Cerebellar cortex (tissue), 1 donor: ENCODE data around the gene ADORA2A.

Experiments
- DNase-seq: peaks from one replicate; pipeline ENCODE4 v3.0.0-alpha.2; 2015; ENCODE audit warnings: low spot score

ADORA2A gene

GRCh38 chr22:24433001-24433827 is 5.8 kb downstream of the ADORA2A start:
- DNase-seq: no peak

- DNase-seq: no peak
Observed at GRCh38 chr22:24433828-24434470, 6.5 kb downstream of the ADORA2A start.

GRCh38 chr22:24434471-24435322 is 7.3 kb downstream of the ADORA2A start:
- no peak for DNase-seq

GRCh38 chr22:24435323-24435645 is 7.9 kb downstream of the ADORA2A start:
- no peak for DNase-seq

GRCh38 chr22:24435861-24436371 is 8.5 kb downstream of the ADORA2A start:
- no peak for DNase-seq

GRCh38 chr22:24436553-24436952 is 9.2 kb downstream of the ADORA2A start:
- no peak for DNase-seq

- DNase-seq: no peak
Observed at GRCh38 chr22:24437091-24437490, 9.7 kb downstream of the ADORA2A start.

- DNase-seq: no peak
Observed at GRCh38 chr22:24437741-24438328, 10.4 kb downstream of the ADORA2A start.

- DNase-seq: no peak
Observed at GRCh38 chr22:24440270-24440717, 12.9 kb downstream of the ADORA2A start.

GRCh38 chr22:24440718-24441405 is 13.5 kb downstream of the ADORA2A start:
- DNase-seq: peak; percentile 60

GRCh38 chr22:24441406-24442351 is 14.3 kb downstream of the ADORA2A start:
- no peak for DNase-seq

- DNase-seq: no peak
Observed at GRCh38 chr22:24442352-24442744, 14.9 kb downstream of the ADORA2A start.

GRCh38 chr22:24443668-24444067 is 16.3 kb downstream of the ADORA2A start:
- DNase-seq: no peak

- no peak for DNase-seq
Observed at GRCh38 chr22:24444251-24444650, 16.9 kb downstream of the ADORA2A start.

GRCh38 chr22:24444729-24445466 is 17.5 kb downstream of the ADORA2A start:
- no peak for DNase-seq

- DNase-seq: no peak
Observed at GRCh38 chr22:24445481-24446259, 18.3 kb downstream of the ADORA2A start.

GRCh38 chr22:24446260-24446611 is 18.8 kb downstream of the ADORA2A start:
- no peak for DNase-seq

- no peak for DNase-seq
Observed at GRCh38 chr22:24450610-24451009, 23.2 kb downstream of the ADORA2A start.

GRCh38 chr22:24451162-24451561 is 23.8 kb downstream of the ADORA2A start:
- no peak for DNase-seq
